ENCODE results near the gene STMN1. TPM values are rescaled to one million over a fixed set of nuclear protein-coding genes. Genes with fewer than 3 reads are reported as not detected.

The STMN1 gene
- total and polyA plus RNA-seq, 2 of the 8 experiments (the other 6 are each of a cell fraction or from before 2014, with no cell fraction given), result 116 to 564 TPM

GRCh38 chr1:25880518-25880917 lies 25.7 kb downstream of the STMN1 start:
- Histone ChIP-seq H2BK120ac (replicated peaks; ENCODE audit: low read depth, low read length) (no peak overlapping the region), H4K91ac (replicated peaks; ENCODE audit: insufficient read length, low read length) (no peak overlapping the region), H2BK12ac (ENCODE audit: low read depth, low read length) (no peak overlapping the region; the same call in 1 of the 2 replicates), H3K56ac (replicated peaks; ENCODE audit: insufficient read length, low read depth, low read length) (no peak overlapping the region), H3K9me3 (ENCODE audit: insufficient read depth in 2 of 2, low read depth in 1 of 2, low read length in 1 of 2) (no peaks in the 10 kb centered on the region), H2BK15ac (ENCODE audit: low read length) (no peak overlapping the region), H3K27ac (ENCODE audit: low read depth, low read length) (no peak overlapping the region), H3K18ac (ENCODE audit: extremely low read depth, low read length) (no peak overlapping the region), H3K27me3 (replicated peaks in 1 of 4; ENCODE audit: control insufficient read depth in 3 of 4, extremely low read depth in 1 of 4, insufficient read depth in 3 of 4, low read length in 3 of 4) (peaks cover 0 to 3% (median 0%) of the 10 kb centered on the region in 4 experiments; a peak in 3 of 7 replicates), H4K5ac (ENCODE audit: insufficient read length, low read depth, low read length) (no peak overlapping the region), H3K23ac (ENCODE audit: insufficient read length) (no peak overlapping the region), H3K4me2 (ENCODE audit: insufficient read depth in 1 of 2, low read depth in 2 of 2, low read length in 2 of 2) (no peak overlapping the region), H3K23me2 (ENCODE audit: low read depth, low read length) (peaks cover 4% of the 10 kb centered on the region), H3K9ac (replicated peaks in 1 of 4; ENCODE audit: extremely low read depth in 1 of 4, low read depth in 3 of 4, low read length in 3 of 4) (no peak overlapping the region), H2AK5ac (ENCODE audit: low read depth, low read length) (peak overlapping the region; percentile 26; the same call in 1 of the 2 replicates), H3K79me1 (ENCODE audit: low read depth, low read length) (no peaks in the 10 kb centered on the region), H3K4me3 (ENCODE audit: extremely low read depth in 1 of 4, insufficient read depth in 2 of 4, low read depth in 3 of 4, low read length in 4 of 4) (no peak overlapping the region), H3K79me2 (ENCODE audit: control insufficient read depth in 1 of 2, insufficient read depth in 2 of 2, low read length in 2 of 2) (no peaks in the 10 kb centered on the region), H2BK20ac (ENCODE audit: low read length) (no peak overlapping the region), H3K14ac (ENCODE audit: insufficient read length) (no peak overlapping the region), H4K20me1 (replicated peaks in 1 of 2; ENCODE audit: control insufficient read depth in 1 of 2, insufficient read depth in 2 of 2, low read length in 2 of 2) (no peaks in the 10 kb centered on the region), H3K36me3 (ENCODE audit: control insufficient read depth in 2 of 4, insufficient read depth in 4 of 4, low read length in 3 of 4) (no peaks in the 10 kb centered on the region), H3K4me1 (replicated peaks in 1 of 4; ENCODE audit: control insufficient read depth in 3 of 4, insufficient read depth in 4 of 4, low read length in 3 of 4) (peaks cover 0 to 5% (median 4%) of the 10 kb centered on the region in 4 experiments; a peak in 5 of 7 replicates), H2BK5ac (ENCODE audit: low read depth, low read length) (no peak overlapping the region), H4K8ac (ENCODE audit: extremely low read depth, insufficient read depth, low read length) (no peak overlapping the region), H3K4ac (replicated peaks; ENCODE audit: insufficient read length, low read depth, low read length) (no peak overlapping the region), H2AFZ (ENCODE audit: low read length) (no peak overlapping the region)
- FAIRE-seq, result no peak
- TF ChIP-seq E2F6 (IDR thresholded peaks at IDR 0.05) (no peak), GTF2F1 (IDR thresholded peaks at IDR 0.05; ENCODE audit: borderline replicate concordance, low read depth, low read length) (no peak), EP300 (IDR thresholded peaks at IDR 0.05; ENCODE audit: borderline replicate concordance in 1 of 2, low read depth in 2 of 2, low read length in 2 of 2) (no peak), USF2 (IDR thresholded peaks at IDR 0.05; ENCODE audit: low read length) (no peak), CBX8 (IDR thresholded peaks at IDR 0.05; ENCODE audit: borderline replicate concordance, low read depth, low read length) (no peak), MAFK (IDR thresholded peaks at IDR 0.05; ENCODE audit: low read depth, low read length) (no peak), ATF2 (IDR thresholded peaks at IDR 0.05; ENCODE audit: low read length) (no peak), BCL11A (IDR thresholded peaks at IDR 0.05; ENCODE audit: low read depth in 2 of 2, low read length in 2 of 2) (no peak), NANOG (IDR thresholded peaks at IDR 0.05; ENCODE audit: insufficient read depth, low read depth, low read length, poor library complexity, severe bottlenecking) (no peak)
- DNase-seq (ENCODE audit: low read depth in 1 of 2, low spot score in 2 of 2), result no peak
- POLR2A ChIA-PET (ENCODE audit: partially characterized antibody), result interaction anchor here (0.9 to 1.5 kb wide), 4 partner anchors 8 to 23 kb away, joined by 3 to 5 read pairs (median 4); no protein-coding TSS in a partner anchor
- CTCF ChIA-PET (ENCODE audit: partially characterized antibody), result interaction anchor here (1.2 to 2.8 kb wide), 3 partner anchors 10 to 124 kb away, joined by 3 to 20 read pairs (median 3); no protein-coding TSS in a partner anchor
- 92% methylated on average over 5 of the region's 5 CpGs; no CpG with 5 or more reads in 1 of the 2 experiments for WGBS, 2 experiments (ENCODE audit: extremely low coverage in 1 of 2, insufficient coverage in 1 of 2, insufficient read length in 1 of 2, insufficient replicate concordance in 2 of 2, low coverage in 1 of 2, low lambda C conversion rate in 2 of 2, missing lambda C conversion rate in 1 of 2)

All from H1 (cell line).